ENCODE measurements around the gene KCND3.

Gene KCND3

DNA sequence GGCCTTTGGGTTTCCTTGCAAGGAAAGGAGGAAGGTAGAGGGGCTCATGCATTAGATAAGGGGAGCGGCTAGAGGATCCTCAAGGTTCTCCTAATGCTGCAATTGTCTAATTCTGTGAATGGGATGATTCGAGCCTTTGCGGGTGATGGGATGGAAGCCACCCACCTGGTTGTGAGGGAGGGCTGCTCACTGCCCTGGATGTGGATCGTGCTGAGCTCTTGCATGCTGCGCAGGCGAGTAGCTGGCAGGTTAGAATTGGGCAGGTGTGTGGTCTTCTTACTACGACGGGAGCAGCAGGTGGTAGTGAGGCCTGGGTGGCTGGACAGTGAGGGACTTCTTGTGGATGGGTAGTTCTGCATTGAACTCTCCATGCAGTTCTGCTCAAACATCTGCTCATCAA lies 212.6 kb downstream of the KCND3 start:
- CTCF ChIA-PET = no interaction called here

DNA sequence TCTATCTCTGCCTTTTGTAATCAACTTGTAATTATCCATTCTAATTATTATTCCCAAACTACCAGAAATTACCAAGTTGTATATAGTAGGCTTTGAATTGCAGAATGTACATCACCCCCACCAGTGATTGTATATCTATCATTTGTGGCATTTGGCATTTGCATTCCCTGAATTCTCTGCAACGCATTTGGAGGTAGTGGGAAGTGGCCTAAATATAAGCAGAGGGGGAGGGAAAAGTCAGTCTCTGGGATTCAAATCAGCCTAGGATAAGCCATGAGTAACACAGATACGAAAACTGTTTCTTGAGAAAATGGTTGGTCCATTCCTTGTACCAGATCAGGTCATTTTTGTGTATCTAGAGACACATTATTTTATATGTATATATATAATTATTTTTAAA lies 213.1 kb downstream of the KCND3 start:
- Histone ChIP-seq H3K36me3 (ENCODE audit: control insufficient read depth in 2 of 2, insufficient read depth in 1 of 2, low read length in 2 of 2) (no peaks in the 10 kb centered on the region), H3K27ac (ENCODE audit: extremely low read depth, low read depth, low read length) (no peak overlapping the region), H3K4me1 (ENCODE audit: control insufficient read depth, insufficient read depth, low read length) (no peaks in the 10 kb centered on the region), H3K4me3 (ENCODE audit: low read depth, low read length) (no peak overlapping the region), H3K9me3 (ENCODE audit: control insufficient read depth, insufficient read depth, low read depth, low read length) (no peaks in the 10 kb centered on the region)
- POLR2A ChIA-PET = no interaction called here
- no peak for TF ChIP-seq ZNF664 (tag by site-specific recombination; IDR thresholded peaks at IDR 0.05)
- TF ChIP-seq ZNF311 (tag by site-specific recombination; IDR thresholded peaks at IDR 0.05; ENCODE audit: borderline replicate concordance) = no peak
- no peak for TF ChIP-seq GLI4 (tag by site-specific recombination; IDR thresholded peaks at IDR 0.05)
- TF ChIP-seq ZNF785 (tag by site-specific recombination; IDR thresholded peaks at IDR 0.05) = no peak
- no peak for TF ChIP-seq ZIC2 (tag by site-specific recombination; IDR thresholded peaks at IDR 0.05)
- TF ChIP-seq ZNF433 (tag by site-specific recombination; IDR thresholded peaks at IDR 0.05; ENCODE audit: low read depth) = no peak
- TF ChIP-seq ZNF561 (tag by site-specific recombination; IDR thresholded peaks at IDR 0.05; ENCODE audit: borderline replicate concordance) = no peak
- TF ChIP-seq ZNF184 (tag by site-specific recombination; IDR thresholded peaks at IDR 0.05) = no peak
- no peak for TF ChIP-seq ZSCAN30 (tag by site-specific recombination; IDR thresholded peaks at IDR 0.05)
- no peak for TF ChIP-seq ZNF404 (tag by site-specific recombination; IDR thresholded peaks at IDR 0.05)
- TF ChIP-seq ZNF521 (tag by site-specific recombination; IDR thresholded peaks at IDR 0.05) = no peak
- TF ChIP-seq ZNF791 (tag by site-specific recombination; IDR thresholded peaks at IDR 0.05) = no peak
- no peak for TF ChIP-seq SCRT1 (tag by site-specific recombination; IDR thresholded peaks at IDR 0.05; ENCODE audit: borderline replicate concordance)
- TF ChIP-seq ZNF529 (tag by site-specific recombination; IDR thresholded peaks at IDR 0.05; ENCODE audit: insufficient replicate concordance) = no peak
- TF ChIP-seq ZNF391 (tag by site-specific recombination; IDR thresholded peaks at IDR 0.05; ENCODE audit: borderline replicate concordance, low read depth) = no peak
- CTCF ChIA-PET = no interaction called here

More for the DNA sequence above, 212.6 kb downstream of the KCND3 start:
- Histone ChIP-seq H3K4me3 (ENCODE audit: low read depth, low read length) (no peak overlapping the region), H3K36me3 (ENCODE audit: control insufficient read depth in 2 of 2, insufficient read depth in 1 of 2, low read length in 2 of 2) (no peaks in the 10 kb centered on the region), H3K9me3 (ENCODE audit: control insufficient read depth, insufficient read depth, low read depth, low read length) (no peaks in the 10 kb centered on the region), H3K4me1 (ENCODE audit: control insufficient read depth, insufficient read depth, low read length) (no peaks in the 10 kb centered on the region), H3K27ac (ENCODE audit: extremely low read depth, low read depth, low read length) (no peak overlapping the region)
- no peak for TF ChIP-seq ZNF629 (tag by site-specific recombination; IDR thresholded peaks at IDR 0.05)
- TF ChIP-seq ZNF302 (tag by site-specific recombination; IDR thresholded peaks at IDR 0.05; ENCODE audit: low read depth) = no peak
- TF ChIP-seq, protein P1, sequence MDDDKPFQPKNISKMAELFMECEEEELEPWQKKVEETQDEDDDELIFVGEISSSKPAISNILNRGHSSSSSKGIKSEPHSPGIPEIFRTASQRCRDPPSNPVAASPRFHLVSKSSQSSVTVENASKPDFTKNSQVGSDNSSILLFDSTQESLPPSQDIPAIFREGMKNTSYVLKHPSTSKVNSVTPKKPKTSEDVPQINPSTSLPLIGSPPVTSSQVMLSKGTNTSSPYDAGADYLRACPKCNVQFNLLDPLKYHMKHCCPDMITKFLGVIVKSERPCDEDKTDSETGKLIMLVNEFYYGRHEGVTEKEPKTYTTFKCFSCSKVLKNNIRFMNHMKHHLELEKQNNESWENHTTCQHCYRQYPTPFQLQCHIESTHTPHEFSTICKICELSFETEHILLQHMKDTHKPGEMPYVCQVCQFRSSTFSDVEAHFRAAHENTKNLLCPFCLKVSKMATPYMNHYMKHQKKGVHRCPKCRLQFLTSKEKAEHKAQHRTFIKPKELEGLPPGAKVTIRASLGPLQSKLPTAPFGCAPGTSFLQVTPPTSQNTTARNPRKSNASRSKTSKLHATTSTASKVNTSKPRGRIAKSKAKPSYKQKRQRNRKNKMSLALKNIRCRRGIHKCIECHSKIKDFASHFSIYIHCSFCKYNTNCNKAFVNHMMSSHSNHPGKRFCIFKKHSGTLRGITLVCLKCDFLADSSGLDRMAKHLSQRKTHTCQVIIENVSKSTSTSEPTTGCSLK (tag by site-specific recombination; IDR thresholded peaks at IDR 0.05) = no peak
- TF ChIP-seq KLF8 (tag by site-specific recombination; IDR thresholded peaks at IDR 0.05) = no peak
- TF ChIP-seq, protein P2, sequence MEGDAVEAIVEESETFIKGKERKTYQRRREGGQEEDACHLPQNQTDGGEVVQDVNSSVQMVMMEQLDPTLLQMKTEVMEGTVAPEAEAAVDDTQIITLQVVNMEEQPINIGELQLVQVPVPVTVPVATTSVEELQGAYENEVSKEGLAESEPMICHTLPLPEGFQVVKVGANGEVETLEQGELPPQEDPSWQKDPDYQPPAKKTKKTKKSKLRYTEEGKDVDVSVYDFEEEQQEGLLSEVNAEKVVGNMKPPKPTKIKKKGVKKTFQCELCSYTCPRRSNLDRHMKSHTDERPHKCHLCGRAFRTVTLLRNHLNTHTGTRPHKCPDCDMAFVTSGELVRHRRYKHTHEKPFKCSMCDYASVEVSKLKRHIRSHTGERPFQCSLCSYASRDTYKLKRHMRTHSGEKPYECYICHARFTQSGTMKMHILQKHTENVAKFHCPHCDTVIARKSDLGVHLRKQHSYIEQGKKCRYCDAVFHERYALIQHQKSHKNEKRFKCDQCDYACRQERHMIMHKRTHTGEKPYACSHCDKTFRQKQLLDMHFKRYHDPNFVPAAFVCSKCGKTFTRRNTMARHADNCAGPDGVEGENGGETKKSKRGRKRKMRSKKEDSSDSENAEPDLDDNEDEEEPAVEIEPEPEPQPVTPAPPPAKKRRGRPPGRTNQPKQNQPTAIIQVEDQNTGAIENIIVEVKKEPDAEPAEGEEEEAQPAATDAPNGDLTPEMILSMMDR (tag by site-specific recombination; IDR thresholded peaks at IDR 0.05) = no peak
- TF ChIP-seq ZNF391 (tag by site-specific recombination; IDR thresholded peaks at IDR 0.05; ENCODE audit: borderline replicate concordance, low read depth) = no peak
- TF ChIP-seq, protein P3, sequence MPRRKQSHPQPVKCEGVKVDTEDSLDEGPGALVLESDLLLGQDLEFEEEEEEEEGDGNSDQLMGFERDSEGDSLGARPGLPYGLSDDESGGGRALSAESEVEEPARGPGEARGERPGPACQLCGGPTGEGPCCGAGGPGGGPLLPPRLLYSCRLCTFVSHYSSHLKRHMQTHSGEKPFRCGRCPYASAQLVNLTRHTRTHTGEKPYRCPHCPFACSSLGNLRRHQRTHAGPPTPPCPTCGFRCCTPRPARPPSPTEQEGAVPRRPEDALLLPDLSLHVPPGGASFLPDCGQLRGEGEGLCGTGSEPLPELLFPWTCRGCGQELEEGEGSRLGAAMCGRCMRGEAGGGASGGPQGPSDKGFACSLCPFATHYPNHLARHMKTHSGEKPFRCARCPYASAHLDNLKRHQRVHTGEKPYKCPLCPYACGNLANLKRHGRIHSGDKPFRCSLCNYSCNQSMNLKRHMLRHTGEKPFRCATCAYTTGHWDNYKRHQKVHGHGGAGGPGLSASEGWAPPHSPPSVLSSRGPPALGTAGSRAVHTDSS (tag by site-specific recombination; IDR thresholded peaks at IDR 0.05) = no peak
- no peak for TF ChIP-seq REPIN1 (tag by site-specific recombination; IDR thresholded peaks at IDR 0.05; ENCODE audit: low read depth)
- no peak for TF ChIP-seq ZNF76 (tag by site-specific recombination; IDR thresholded peaks at IDR 0.05; ENCODE audit: borderline replicate concordance, low read depth)
- POLR2A ChIA-PET = no interaction called here
